Keratinocyte (primary cell): ENCODE measurements around the gene MED12L. TPM values are rescaled to one million over a fixed set of nuclear protein-coding genes. Genes with fewer than 3 reads are reported as not detected.
A peak's percentile ranks its signal among the peaks of the same experiment; 100 is the strongest.

Experiments
- DNase-seq: peaks from one replicate; pipeline ENCODE4 v3.0.0-alpha.2; 2011; ENCODE audit warnings: low read depth, missing footprints, low spot score
- FAIRE-seq: peaks from 2 replicates; lab custom pipeline; 2011; peaks lifted over from hg19 to GRCh38; lab: Jason Lieb, UNC
- H2AFZ ChIP-seq: 2 replicates; pipeline ENCODE4 v1.6.0; 2012; ENCODE audit warnings: low read length, control low read depth, inconsistent platforms; ENCODE audit not compliant: control insufficient read depth
- H3K27ac ChIP-seq: 2 replicates; pipeline ENCODE4 v1.5.1; 2011; ENCODE audit warnings: low read length; ENCODE audit not compliant: control insufficient read depth, insufficient read depth
- H3K27me3 ChIP-seq: 3 replicates; pipeline ENCODE4 v1.6.0; 2011; ENCODE audit warnings: low read length; ENCODE audit not compliant: control insufficient read depth, insufficient read depth; ENCODE audit errors: extremely low read depth
- H3K36me3 ChIP-seq, 2 experiments: 2 replicates in 1 of 2; 3 replicates in 1 of 2; pipeline ENCODE4 v1.5.1; 2011; ENCODE audit warnings: low read length in 2 of 2, mild to moderate bottlenecking in 1 of 2; ENCODE audit not compliant: control insufficient read depth in 2 of 2, insufficient read depth in 2 of 2; ENCODE audit errors: extremely low read depth in 1 of 2
- H3K4me1 ChIP-seq: 3 replicates; pipeline ENCODE4 v1.5.1; 2011; ENCODE audit warnings: low read length; ENCODE audit not compliant: control insufficient read depth, insufficient read depth; ENCODE audit errors: extremely low read depth
- H3K4me2 ChIP-seq: 3 replicates; pipeline ENCODE4 v1.6.0; 2011; ENCODE audit warnings: low read depth, low read length; ENCODE audit not compliant: control insufficient read depth, insufficient read depth; ENCODE audit errors: extremely low read depth
- H3K4me3 ChIP-seq, 3 experiments: fragments of 200-600 bp in 1 of 3; sonication (generic) in 1 of 3; 2 replicates in 2 of 3; 3 replicates in 1 of 3; pipeline ENCODE4 v1.5.1; 2011 to 2016; ENCODE audit warnings: low read length in 3 of 3, mild to moderate bottlenecking in 3 of 3, control low read depth in 2 of 3, inconsistent platforms in 1 of 3, low read depth in 1 of 3, mixed read lengths in 1 of 3, mixed run types in 1 of 3, moderate library complexity in 1 of 3; ENCODE audit not compliant: control insufficient read depth in 2 of 3, insufficient read depth in 2 of 3; ENCODE audit errors: extremely low read depth in 1 of 3
- H3K79me2 ChIP-seq: 2 replicates; pipeline ENCODE4 v1.6.0; 2012; ENCODE audit warnings: low read length; ENCODE audit not compliant: control insufficient read depth, insufficient read depth
- H3K9ac ChIP-seq: 3 replicates; pipeline ENCODE4 v1.6.0; 2011; ENCODE audit warnings: low read length; ENCODE audit not compliant: control insufficient read depth, insufficient read depth; ENCODE audit errors: extremely low read depth
- H3K9me1 ChIP-seq: 3 replicates; pipeline ENCODE4 v1.6.0; 2011; ENCODE audit warnings: low read length; ENCODE audit not compliant: control insufficient read depth, insufficient read depth; ENCODE audit errors: extremely low read depth
- H3K9me3 ChIP-seq: 2 replicates; pipeline ENCODE4 v1.5.1; 2012; ENCODE audit warnings: low read depth, low read length; ENCODE audit not compliant: control insufficient read depth
- H4K20me1 ChIP-seq: 3 replicates; pipeline ENCODE4 v1.6.0; 2011; ENCODE audit warnings: low read length; ENCODE audit not compliant: control insufficient read depth, insufficient read depth; ENCODE audit errors: extremely low read depth
- EZH2 ChIP-seq: IDR thresholded peaks from one replicate; pipeline ENCODE4 v1.6.1; 2012; ENCODE audit warnings: inconsistent platforms, mild to moderate bottlenecking, low read length, moderate library complexity
- dilution Hi-C: fragments of 300-500 bp; cut with MboI; formaldehyde crosslinking; loops from one replicate; pipeline ENCODE4 v1.7.0; 2020; ENCODE audit warnings: low sequenced_read_pairs; ENCODE audit not compliant: extremely low pct_ligation_motif_present
- polyA plus RNA-seq, 5 experiments: library from polyadenylated mRNA; depleted of rRNA in 3 of 5; stranded (reverse) in 3 of 5; stranded (forward) in 1 of 5; unstranded in 1 of 5; fragments of >200 nt; gene quantifications; 1 replicate in 1 of 5; 2 replicates in 3 of 5; 3 replicates in 1 of 5; pipeline versions ENCODE4 v1.2.1 to v1.2.3, GENCODE V29; 2011 to 2012; ENCODE audit warnings: missing spikeins in 2 of 5, low read depth in 1 of 5, low replicate concordance in 1 of 5
- TF ChIP-seq, protein P1 (sequence below), 3 experiments: IDR thresholded peaks in 1 of 3; conservative IDR thresholded peaks in 1 of 3; optimal IDR thresholded peaks in 1 of 3; 2 replicates in 2 of 3; 3 replicates in 1 of 3; pipeline versions ENCODE3 to v1.5.1; 2011; ENCODE audit warnings: low read length in 3 of 3, mild to moderate bottlenecking in 3 of 3, moderate library complexity in 2 of 3, control low read depth in 1 of 3, inconsistent platforms in 1 of 3; ENCODE audit not compliant: insufficient read depth in 2 of 3; ENCODE audit errors: extremely low read depth in 1 of 3

MED12L gene
- polyA plus RNA-seq, 1 donor (not counting 4 experiments of a cell fraction or from before 2014, with no cell fraction given), result 0.04 TPM

DNA sequence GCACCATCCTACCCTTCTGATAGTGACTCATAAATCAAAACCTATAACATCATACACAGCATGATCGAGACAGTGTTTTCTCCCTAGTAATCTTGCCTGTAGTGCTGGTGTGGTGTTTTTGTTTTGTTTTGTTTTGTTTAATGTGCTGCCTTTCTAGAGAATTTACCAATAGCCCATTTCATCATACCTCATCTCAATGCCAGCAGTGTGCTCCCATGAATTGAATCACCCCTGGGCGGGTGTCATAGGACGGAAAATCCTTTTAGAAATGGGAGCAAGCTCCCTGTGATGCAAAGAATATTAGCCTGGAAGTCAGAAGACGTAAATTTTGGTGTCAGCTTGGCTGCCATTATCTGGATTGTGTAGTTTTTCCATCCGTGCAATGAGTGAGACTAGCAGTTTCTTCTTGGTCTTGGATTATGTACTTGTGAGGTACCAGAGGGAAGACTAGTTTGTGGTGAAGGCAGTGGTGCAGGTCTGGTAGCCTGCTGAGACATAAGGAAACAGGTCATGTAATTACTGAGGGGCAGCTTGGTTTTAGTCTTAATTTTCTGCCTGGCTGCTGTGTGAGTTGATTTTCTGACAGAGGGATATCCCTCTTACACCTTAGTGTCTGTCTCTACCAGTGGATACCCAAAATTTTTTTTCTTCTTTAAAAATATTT, 345.5 kb downstream of the MED12L start:
- Histone ChIP-seq H3K27ac (no peak overlapping the region), H4K20me1 (no peaks in the 10 kb centered on the region), H3K36me3 (no peaks in the 10 kb centered on the region), H3K9me1 (no peaks in the 10 kb centered on the region), H3K4me1 (peaks cover 10% of the 10 kb centered on the region), H3K9ac (no peak overlapping the region), H3K9me3 (no peaks in the 10 kb centered on the region), H3K4me2 (no peak overlapping the region), H3K79me2 (no peaks in the 10 kb centered on the region), H3K27me3 (no peaks in the 10 kb centered on the region), H2AFZ (no peak overlapping the region), H3K4me3 (no peak overlapping the region)
- dilution Hi-C loops, result no loop called here
- FAIRE-seq, result peak; percentile 13
- TF ChIP-seq, protein P1, sequence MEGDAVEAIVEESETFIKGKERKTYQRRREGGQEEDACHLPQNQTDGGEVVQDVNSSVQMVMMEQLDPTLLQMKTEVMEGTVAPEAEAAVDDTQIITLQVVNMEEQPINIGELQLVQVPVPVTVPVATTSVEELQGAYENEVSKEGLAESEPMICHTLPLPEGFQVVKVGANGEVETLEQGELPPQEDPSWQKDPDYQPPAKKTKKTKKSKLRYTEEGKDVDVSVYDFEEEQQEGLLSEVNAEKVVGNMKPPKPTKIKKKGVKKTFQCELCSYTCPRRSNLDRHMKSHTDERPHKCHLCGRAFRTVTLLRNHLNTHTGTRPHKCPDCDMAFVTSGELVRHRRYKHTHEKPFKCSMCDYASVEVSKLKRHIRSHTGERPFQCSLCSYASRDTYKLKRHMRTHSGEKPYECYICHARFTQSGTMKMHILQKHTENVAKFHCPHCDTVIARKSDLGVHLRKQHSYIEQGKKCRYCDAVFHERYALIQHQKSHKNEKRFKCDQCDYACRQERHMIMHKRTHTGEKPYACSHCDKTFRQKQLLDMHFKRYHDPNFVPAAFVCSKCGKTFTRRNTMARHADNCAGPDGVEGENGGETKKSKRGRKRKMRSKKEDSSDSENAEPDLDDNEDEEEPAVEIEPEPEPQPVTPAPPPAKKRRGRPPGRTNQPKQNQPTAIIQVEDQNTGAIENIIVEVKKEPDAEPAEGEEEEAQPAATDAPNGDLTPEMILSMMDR (optimal IDR thresholded peaks at IDR 0.05 in 1 of 3, IDR thresholded peaks at IDR 0.05 in 1 of 3, conservative IDR thresholded peaks at IDR 0.05 in 1 of 3; ENCODE audit: extremely low read depth in 1 of 3, insufficient read depth in 2 of 3, low read length in 3 of 3), result no peak
- TF ChIP-seq EZH2, result no peak
- DNase-seq, result no peak

- Histone ChIP-seq H3K27me3 (no peaks in the 10 kb centered on the region), H3K9me1 (no peaks in the 10 kb centered on the region), H3K4me3 (no peak overlapping the region), H3K9me3 (no peaks in the 10 kb centered on the region), H4K20me1 (no peaks in the 10 kb centered on the region), H3K4me2 (no peak overlapping the region), H3K79me2 (no peaks in the 10 kb centered on the region), H3K4me1 (peaks cover 10% of the 10 kb centered on the region), H2AFZ (no peak overlapping the region), H3K9ac (no peak overlapping the region), H3K27ac (peak overlapping the region; percentile 16), H3K36me3 (no peaks in the 10 kb centered on the region)
- TF ChIP-seq, protein P1 (optimal IDR thresholded peaks at IDR 0.05 in 1 of 3, IDR thresholded peaks at IDR 0.05 in 1 of 3, conservative IDR thresholded peaks at IDR 0.05 in 1 of 3; ENCODE audit: extremely low read depth in 1 of 3, insufficient read depth in 2 of 3, low read length in 3 of 3), result no peak
- no peak for TF ChIP-seq EZH2
- dilution Hi-C loops, result no loop called here
- peak; percentile 46 for DNase-seq
- peak; percentile 79 for FAIRE-seq
These were observed 346.5 kb downstream of the MED12L start for GRCh38 chr3:151431940-151432339.
